Measurements from ENCODE around the gene MTMR10.

GRCh38 chr15:30963681-30964080 is 27.7 kb downstream of the MTMR10 start:
- TF ChIP-seq POLR2A (IDR thresholded peaks at IDR 0.05), result no peak
- TF ChIP-seq CTCF (IDR thresholded peaks at IDR 0.05), result no peak
- no peak for TF ChIP-seq POLR2AphosphoS5 (IDR thresholded peaks at IDR 0.05)
- TF ChIP-seq EP300 (IDR thresholded peaks at IDR 0.05), result no peak
